A549 treated with CORT108297 at 1 μM for 4 hours (cell line): ENCODE data around the gene KCND3. TPM values are rescaled to one million over a fixed set of nuclear protein-coding genes. Genes with fewer than 3 reads are reported as not detected.

Experiments used
- total RNA-seq: library from RNA; stranded (reverse); fragments of 200-300 nt; extraction: Qiagen RNA extraction; gene quantifications from 5 replicates; pipeline ENCODE4 v1.2.3, GENCODE V29; 2022

KCND3 gene
- 0.01 to 0.05 TPM (median 0.05 TPM) in 3 of 5 replicates, not detected in the others for total RNA-seq

DNA sequence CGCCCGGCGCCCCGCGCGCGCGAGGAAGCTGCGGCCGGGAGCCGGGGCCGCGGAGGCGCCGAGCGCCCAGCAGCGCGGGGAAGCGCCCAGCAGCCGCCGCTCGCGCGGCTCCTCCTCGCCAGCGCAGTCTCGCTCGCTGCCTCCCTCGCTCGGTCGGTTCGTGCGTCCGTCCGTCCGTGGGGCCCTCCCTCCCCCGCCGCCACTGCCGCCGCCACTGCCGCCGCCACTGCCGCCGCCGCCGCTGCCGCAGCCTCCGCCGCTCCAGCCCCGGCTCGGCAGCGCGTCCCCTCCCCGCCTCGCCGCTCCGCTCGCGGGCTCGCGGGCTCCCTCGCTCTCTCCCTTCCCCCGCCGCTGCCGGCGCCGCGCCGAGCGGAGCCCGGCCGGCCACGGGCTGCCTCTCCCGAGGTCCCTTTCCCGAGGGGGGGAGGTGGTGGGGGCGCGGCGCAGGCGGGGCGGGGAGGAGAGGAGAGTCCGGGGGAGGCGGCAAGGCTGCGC, at the start of gene KCND3:
KCND3 (minus strand) TSS at position 138 of the 495 bp plus-strand sequence.

GRCh38 chr1:111755331-111756123, 233.9 kb downstream of the KCND3 start, which contains the start of gene DDX20:
Gene DDX20, plus strand, starts transcription at chr1:111755901. Its CDS starts 24 bp downstream, at chr1:111755925.

GRCh38 chr1:111739194-111739924, 250.1 kb downstream of the KCND3 start, which contains the start of gene INKA2:
Gene INKA2, minus strand, starts transcription at chr1:111739395. Its CDS starts 153 bp downstream, at chr1:111739242.

Other genes starting within 250 kb of the KCND3 start
- 8.0 to 10.0 TPM (median 8.7 TPM) in 5 replicates for gene DDX20, start 233.8 kb downstream of the KCND3 start, total RNA-seq